PC-9 (cell line): ENCODE measurements around the gene TRPM5.

ENCODE experiments used
- CTCF ChIP-seq: fragments of 200-600 bp; sonication (generic); conservative IDR thresholded peaks from 2 replicates; pipeline ENCODE4 v1.6.1; 2017; ENCODE audit warnings: mixed run types, antibody characterized with exemption, mild to moderate bottlenecking, moderate library complexity
- EZH2 ChIP-seq: fragments of 200-600 bp; sonication (generic); IDR thresholded peaks from 2 replicates; pipeline ENCODE4 v1.8.0; 2017; ENCODE audit warnings: antibody characterized with exemption, low read depth

GRCh38 chr11:2482204-2482603, 37.9 kb upstream of the TRPM5 start:
- TF ChIP-seq CTCF = no peak
- no peak for TF ChIP-seq EZH2
